ENCODE data around the gene DIRAS1. TPM values are rescaled to one million over a fixed set of nuclear protein-coding genes. Genes with fewer than 3 reads are reported as not detected.

Gene DIRAS1
- total and polyA plus RNA-seq, 2 of the 4 experiments (the other 2 are of a cell fraction), result 1.4 to 10.3 TPM

- H2AK9ac ChIP-seq (replicated peaks; ENCODE audit: low read depth, low read length, poor library complexity), result no peak overlapping the region
- H3K27ac ChIP-seq (ENCODE audit: insufficient read depth, low read length), result no peak overlapping the region
- no CpG with 5 or more reads among the region's 4 CpGs for WGBS, 2 experiments (ENCODE audit: extremely low coverage in 2 of 2, insufficient read length in 1 of 2)
- H3K14ac ChIP-seq (replicated peaks; ENCODE audit: low read depth, low read length), result no peak overlapping the region
- no peak overlapping the region for H3K4me3 ChIP-seq (ENCODE audit: insufficient read depth, low read depth, low read length)
- no peaks in the 10 kb centered on the region for H3K9me1 ChIP-seq (ENCODE audit: insufficient read depth, low read length)
- no peaks in the 10 kb centered on the region; the same call in 1 of the 2 replicates for H3K4me1 ChIP-seq (ENCODE audit: control insufficient read depth, insufficient read depth, low read length)
- H3K9ac ChIP-seq (ENCODE audit: low read depth, low read length), result no peak overlapping the region
- POLR2A ChIA-PET (ENCODE audit: unreplicated experiment), result no interaction called here
- DNase-seq, result no peak
- no peak overlapping the region for H3K23ac ChIP-seq (ENCODE audit: low read depth, low read length)
- H3K9me3 ChIP-seq (ENCODE audit: control insufficient read depth, insufficient read depth, low read length), result no peaks in the 10 kb centered on the region
- H4K20me1 ChIP-seq (ENCODE audit: insufficient read depth, low read length), result no peaks in the 10 kb centered on the region
- no peak overlapping the region for H4K91ac ChIP-seq (ENCODE audit: insufficient read depth, low read depth, low read length)
- no peak overlapping the region for H3K4me2 ChIP-seq (ENCODE audit: low read depth, low read length)
- H3K27me3 ChIP-seq (ENCODE audit: control insufficient read depth, insufficient read depth, low read length), result peaks cover 1% of the 10 kb centered on the region; the same call in 1 of the 2 replicates
- H2BK15ac ChIP-seq (ENCODE audit: low read depth, low read length), result no peak overlapping the region
- dilution Hi-C loops (cut with HindIII; ENCODE audit: low sequenced_read_pairs, unreplicated experiment) (no loop called here), intact Hi-C loops (cut with micrococcal nuclease) (loop anchor here (10.0 kb wide), 1 partner anchor 269 kb away; the partner anchor contains the start of gene GADD45B), in situ Hi-C loops (cut with MboI; ENCODE audit: low sequenced_read_pairs) (no loop called here)
- H3K36me3 ChIP-seq (ENCODE audit: control insufficient read depth, insufficient read depth, low read length), result no peaks in the 10 kb centered on the region
- H3K56ac ChIP-seq (ENCODE audit: extremely low read depth, insufficient read depth, low read length), result no peak overlapping the region
- H4K8ac ChIP-seq (ENCODE audit: low read depth in 2 of 2, low read length in 2 of 2), result no peak overlapping the region
- H2BK5ac ChIP-seq (ENCODE audit: low read depth, low read length, poor library complexity, severe bottlenecking), result no peak overlapping the region
- peaks cover 5 to 6% of the 10 kb centered on the region in 2 experiments; a peak in 3 of 4 replicates for H3K79me1 ChIP-seq (ENCODE audit: low read depth in 1 of 2, low read length in 2 of 2)
- no peak overlapping the region for H4K5ac ChIP-seq (ENCODE audit: low read depth, low read length)
- H2BK20ac ChIP-seq (ENCODE audit: low read depth, low read length), result no peak overlapping the region
- H2AK5ac ChIP-seq (ENCODE audit: low read depth, low read length), result no peak overlapping the region
- BruUV-seq (replicated peaks), result no TSS peak
- no peak overlapping the region for H2BK120ac ChIP-seq (ENCODE audit: low read depth, low read length)
- no peak overlapping the region for H3K18ac ChIP-seq (ENCODE audit: low read depth, low read length)
- ATAC-seq (ENCODE audit: low read depth), result no peak
- no peak overlapping the region for H2AFZ ChIP-seq (replicated peaks; ENCODE audit: low read length, poor library complexity)
- no peak for TF ChIP-seq ELK1 (IDR thresholded peaks at IDR 0.05; ENCODE audit: borderline replicate concordance, low read depth, low read length)
- TF ChIP-seq POLR2A (IDR thresholded peaks at IDR 0.05; ENCODE audit: low read depth, low read length), result no peak
- no peak for TF ChIP-seq FOS (IDR thresholded peaks at IDR 0.05; ENCODE audit: low read depth, low read length)
- no peak for TF ChIP-seq RCOR1 (IDR thresholded peaks at IDR 0.05; ENCODE audit: insufficient replicate concordance, low read length)
- TF ChIP-seq CTCF (conservative IDR thresholded peaks at IDR 0.05; ENCODE audit: low read depth, low read length), result no peak
- no peak for TF ChIP-seq RFX5 (IDR thresholded peaks at IDR 0.05; ENCODE audit: low read depth, low read length)
- TF ChIP-seq NFE2L2 (IDR thresholded peaks at IDR 0.05; ENCODE audit: low read depth, low read length), result no peak
- TF ChIP-seq CHD1 (IDR thresholded peaks at IDR 0.05; ENCODE audit: low read depth, low read length), result no peak
- no peak for TF ChIP-seq BHLHE40 (IDR thresholded peaks at IDR 0.05; ENCODE audit: low read depth, low read length)
- no peak for TF ChIP-seq MXI1 (IDR thresholded peaks at IDR 0.05; ENCODE audit: borderline replicate concordance, low read depth, low read length)
- TF ChIP-seq RAD21 (IDR thresholded peaks at IDR 0.05; ENCODE audit: low read length), result no peak
- no peak for TF ChIP-seq SMC3 (IDR thresholded peaks at IDR 0.05; ENCODE audit: low read depth, low read length)
- no peak for TF ChIP-seq CEBPB (IDR thresholded peaks at IDR 0.05; ENCODE audit: low read depth, low read length)
- TF ChIP-seq MAFK (IDR thresholded peaks at IDR 0.05; ENCODE audit: low read depth, low read length), result no peak
- TF ChIP-seq MAZ (IDR thresholded peaks at IDR 0.05; ENCODE audit: borderline replicate concordance, low read depth, low read length), result no peak
- no peak for TF ChIP-seq USF2 (IDR thresholded peaks at IDR 0.05; ENCODE audit: low read depth, low read length)
- CTCF ChIA-PET, result interaction anchor here (1.2 kb wide), 1 partner anchor 96 kb away, joined by 3 read pairs; no protein-coding TSS in a partner anchor
- H3K4ac ChIP-seq (ENCODE audit: low read depth, low read length), result no peak overlapping the region
Observed at GRCh38 chr19:2744113-2744512, 22.9 kb upstream of the DIRAS1 start.
